ENCODE results near the gene GSTM3.

Gene GSTM3

DNA sequence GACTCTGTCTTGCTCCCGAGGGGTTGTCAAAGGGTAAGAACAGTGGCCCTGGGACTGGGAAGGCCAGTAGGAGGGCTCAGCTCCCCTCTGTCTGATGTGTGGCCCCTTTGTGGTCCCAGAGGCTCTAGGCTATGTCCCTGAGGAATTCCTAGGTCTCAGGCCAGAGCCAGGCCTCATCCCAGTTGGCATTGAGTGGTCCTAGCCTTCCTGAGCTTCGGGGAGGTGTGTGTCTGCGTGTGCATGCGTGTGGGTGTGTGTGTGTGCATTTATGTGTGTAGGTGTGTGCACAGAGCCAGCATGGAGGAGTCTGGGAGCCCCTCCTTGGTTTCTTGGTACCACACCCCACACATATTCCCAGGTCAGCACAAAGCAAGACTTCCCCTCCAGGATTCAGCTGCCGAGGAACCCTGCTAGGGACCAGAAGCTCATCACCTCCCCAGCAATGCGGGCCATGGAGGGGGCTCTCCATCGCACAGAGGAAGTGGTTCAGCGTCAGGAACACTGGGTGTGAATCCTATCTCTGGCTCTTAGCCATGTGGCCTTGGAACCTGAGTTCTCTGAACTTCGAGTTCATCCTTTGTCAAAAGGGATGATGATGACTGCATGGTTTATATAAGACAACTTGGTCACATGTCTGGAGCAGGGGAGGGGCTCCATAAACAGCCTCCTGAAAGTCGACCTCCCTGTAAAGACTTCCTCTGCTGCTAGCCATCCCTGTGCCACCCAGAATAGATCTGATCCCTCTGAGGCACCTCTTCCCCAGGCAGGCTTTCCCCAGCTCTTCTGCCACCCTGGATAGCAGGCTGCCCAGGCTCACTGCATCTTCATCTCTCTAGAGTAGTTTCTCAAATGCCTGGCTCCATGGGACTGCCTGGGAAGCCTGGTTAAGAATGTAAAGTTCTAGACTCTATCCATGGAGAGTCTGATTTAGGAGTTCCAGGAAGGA lies 31.1 kb upstream of the GSTM3 start:
- TF ChIP-seq POLR2AphosphoS5 (IDR thresholded peaks at IDR 0.05; ENCODE audit: low read depth, low read length) (no peak), FOXP2 (optimal IDR thresholded peaks at IDR 0.05; ENCODE audit: borderline replicate concordance, extremely low read depth, extremely low read length, insufficient read depth) (no peak), SIN3A (IDR thresholded peaks at IDR 0.05; ENCODE audit: borderline replicate concordance, insufficient read depth, low read length) (no peak), TAF1 (IDR thresholded peaks at IDR 0.05; ENCODE audit: borderline replicate concordance, insufficient read depth, low read length) (no peak)
- TF ChIP-seq, protein P1, sequence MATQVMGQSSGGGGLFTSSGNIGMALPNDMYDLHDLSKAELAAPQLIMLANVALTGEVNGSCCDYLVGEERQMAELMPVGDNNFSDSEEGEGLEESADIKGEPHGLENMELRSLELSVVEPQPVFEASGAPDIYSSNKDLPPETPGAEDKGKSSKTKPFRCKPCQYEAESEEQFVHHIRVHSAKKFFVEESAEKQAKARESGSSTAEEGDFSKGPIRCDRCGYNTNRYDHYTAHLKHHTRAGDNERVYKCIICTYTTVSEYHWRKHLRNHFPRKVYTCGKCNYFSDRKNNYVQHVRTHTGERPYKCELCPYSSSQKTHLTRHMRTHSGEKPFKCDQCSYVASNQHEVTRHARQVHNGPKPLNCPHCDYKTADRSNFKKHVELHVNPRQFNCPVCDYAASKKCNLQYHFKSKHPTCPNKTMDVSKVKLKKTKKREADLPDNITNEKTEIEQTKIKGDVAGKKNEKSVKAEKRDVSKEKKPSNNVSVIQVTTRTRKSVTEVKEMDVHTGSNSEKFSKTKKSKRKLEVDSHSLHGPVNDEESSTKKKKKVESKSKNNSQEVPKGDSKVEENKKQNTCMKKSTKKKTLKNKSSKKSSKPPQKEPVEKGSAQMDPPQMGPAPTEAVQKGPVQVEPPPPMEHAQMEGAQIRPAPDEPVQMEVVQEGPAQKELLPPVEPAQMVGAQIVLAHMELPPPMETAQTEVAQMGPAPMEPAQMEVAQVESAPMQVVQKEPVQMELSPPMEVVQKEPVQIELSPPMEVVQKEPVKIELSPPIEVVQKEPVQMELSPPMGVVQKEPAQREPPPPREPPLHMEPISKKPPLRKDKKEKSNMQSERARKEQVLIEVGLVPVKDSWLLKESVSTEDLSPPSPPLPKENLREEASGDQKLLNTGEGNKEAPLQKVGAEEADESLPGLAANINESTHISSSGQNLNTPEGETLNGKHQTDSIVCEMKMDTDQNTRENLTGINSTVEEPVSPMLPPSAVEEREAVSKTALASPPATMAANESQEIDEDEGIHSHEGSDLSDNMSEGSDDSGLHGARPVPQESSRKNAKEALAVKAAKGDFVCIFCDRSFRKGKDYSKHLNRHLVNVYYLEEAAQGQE (IDR thresholded peaks at IDR 0.05; ENCODE audit: insufficient read depth in 1 of 2, low read depth in 2 of 2, low read length in 2 of 2), result no peak

DNA sequence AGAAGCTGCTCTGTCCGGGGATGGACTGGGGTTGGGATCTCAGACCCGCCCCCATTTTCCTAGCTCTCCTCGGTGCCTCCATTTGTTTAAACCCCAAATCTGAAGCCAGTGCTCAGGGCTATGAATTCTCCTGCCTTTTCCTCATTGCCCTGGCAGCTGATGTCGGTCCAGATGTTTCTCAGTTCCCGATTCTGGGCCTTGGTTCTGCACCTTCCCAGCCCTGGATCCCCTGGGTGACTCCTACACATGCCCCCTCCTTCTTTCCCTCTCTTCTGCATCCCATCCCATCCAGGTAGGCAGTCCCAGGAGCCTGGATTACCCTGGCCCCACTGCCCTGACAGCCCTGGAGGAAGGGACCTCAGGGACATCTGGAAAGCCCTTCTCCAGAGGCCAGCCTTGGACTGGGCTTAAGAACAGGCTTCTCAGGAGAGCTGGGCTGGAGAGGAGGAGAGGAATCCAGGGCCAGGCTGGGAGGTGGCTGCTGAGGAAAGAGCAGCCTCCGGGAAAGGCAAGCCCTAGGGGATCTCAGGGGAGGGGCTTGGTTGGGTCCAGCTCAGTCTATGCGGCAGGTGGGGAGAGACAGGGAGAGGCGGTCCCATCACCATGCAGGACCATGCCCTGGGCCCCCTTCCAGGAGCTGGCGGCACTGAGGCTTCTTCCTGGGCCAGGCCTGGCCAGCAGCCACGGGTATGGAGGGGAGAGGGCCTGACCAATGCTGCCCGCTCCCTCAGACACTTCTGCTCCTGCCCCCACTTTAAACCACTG lies 29.7 kb upstream of the GSTM3 start:
- TF ChIP-seq, protein P1 (IDR thresholded peaks at IDR 0.05; ENCODE audit: insufficient read depth in 1 of 2, low read depth in 2 of 2, low read length in 2 of 2), result no peak
- TF ChIP-seq TAF1 (IDR thresholded peaks at IDR 0.05; ENCODE audit: borderline replicate concordance, insufficient read depth, low read length), result no peak
- no peak for TF ChIP-seq FOXP2 (optimal IDR thresholded peaks at IDR 0.05; ENCODE audit: borderline replicate concordance, extremely low read depth, extremely low read length, insufficient read depth)
- no peak for TF ChIP-seq SIN3A (IDR thresholded peaks at IDR 0.05; ENCODE audit: borderline replicate concordance, insufficient read depth, low read length)
- no peak for TF ChIP-seq POLR2AphosphoS5 (IDR thresholded peaks at IDR 0.05; ENCODE audit: low read depth, low read length)

DNA sequence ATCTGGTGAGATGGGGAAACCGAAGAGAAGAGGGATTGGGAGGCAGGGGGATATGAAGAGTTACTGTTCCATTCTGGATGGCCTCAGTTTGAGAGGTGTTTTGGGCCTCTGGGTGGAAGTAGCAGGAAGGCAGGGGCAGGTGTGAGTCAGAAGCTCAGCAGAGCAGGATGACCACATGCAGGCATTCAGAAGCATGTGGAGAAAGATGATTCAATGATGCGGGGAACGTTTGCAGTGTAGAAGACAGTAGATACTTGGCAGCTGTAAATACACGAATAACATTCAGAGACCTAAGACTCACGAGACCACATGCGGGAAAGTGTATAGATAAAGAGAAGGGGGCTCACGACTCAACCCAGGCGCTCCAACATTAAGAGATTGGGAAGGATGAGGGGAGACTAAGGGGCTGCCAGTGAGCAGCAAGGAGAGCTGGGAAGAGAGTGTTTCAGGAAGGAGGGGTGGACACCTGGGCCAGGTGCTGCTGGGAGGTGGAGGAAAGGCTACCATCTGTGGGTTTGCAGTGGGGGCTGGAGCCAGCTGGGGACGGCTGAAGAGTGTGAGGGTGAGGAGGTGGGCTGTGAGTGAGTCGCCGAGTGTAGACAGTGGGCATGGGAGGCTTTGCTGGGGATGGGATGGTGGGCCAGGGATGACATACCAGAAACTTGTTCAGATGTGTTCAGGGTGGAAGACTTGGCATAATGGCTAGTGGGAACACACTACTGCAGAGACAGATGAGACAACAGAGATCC lies 28.7 kb upstream of the GSTM3 start:
- no peak for TF ChIP-seq POLR2AphosphoS5 (IDR thresholded peaks at IDR 0.05; ENCODE audit: low read depth, low read length)
- TF ChIP-seq FOXP2 (optimal IDR thresholded peaks at IDR 0.05; ENCODE audit: borderline replicate concordance, extremely low read depth, extremely low read length, insufficient read depth), result no peak
- TF ChIP-seq, protein P1 (IDR thresholded peaks at IDR 0.05; ENCODE audit: insufficient read depth in 1 of 2, low read depth in 2 of 2, low read length in 2 of 2), result no peak
- TF ChIP-seq TAF1 (IDR thresholded peaks at IDR 0.05; ENCODE audit: borderline replicate concordance, insufficient read depth, low read length), result no peak
- TF ChIP-seq SIN3A (IDR thresholded peaks at IDR 0.05; ENCODE audit: borderline replicate concordance, insufficient read depth, low read length), result no peak

DNA sequence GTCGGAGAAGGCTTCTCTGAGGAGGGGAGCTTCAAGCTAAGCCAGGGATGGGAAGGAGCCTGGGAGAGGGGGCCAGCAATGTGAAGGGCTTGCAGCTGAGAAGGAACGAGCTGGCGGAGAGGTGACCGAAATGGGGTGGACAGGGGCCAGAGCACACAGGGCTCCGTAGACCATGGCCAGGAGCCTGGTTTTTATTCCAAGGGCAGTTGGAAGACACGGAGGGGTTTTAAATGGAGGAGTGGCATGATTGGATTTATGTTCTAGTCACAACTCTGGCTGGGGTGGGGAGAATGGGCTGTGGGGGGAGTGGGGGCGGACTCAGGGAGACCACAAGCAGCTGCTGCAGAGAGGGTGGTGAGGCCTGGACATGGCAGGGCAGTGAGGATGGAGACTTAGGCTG lies 28.0 kb upstream of the GSTM3 start:
- TF ChIP-seq POLR2AphosphoS5 (IDR thresholded peaks at IDR 0.05; ENCODE audit: low read depth, low read length), result no peak
- TF ChIP-seq TAF1 (IDR thresholded peaks at IDR 0.05; ENCODE audit: borderline replicate concordance, insufficient read depth, low read length), result no peak
- no peak for TF ChIP-seq SIN3A (IDR thresholded peaks at IDR 0.05; ENCODE audit: borderline replicate concordance, insufficient read depth, low read length)
- no peak for TF ChIP-seq FOXP2 (optimal IDR thresholded peaks at IDR 0.05; ENCODE audit: borderline replicate concordance, extremely low read depth, extremely low read length, insufficient read depth)
- TF ChIP-seq, protein P1 (IDR thresholded peaks at IDR 0.05; ENCODE audit: insufficient read depth in 1 of 2, low read depth in 2 of 2, low read length in 2 of 2), result no peak
